A549 treated with GW870086 at 1 μM for 4 hours (cell line): ENCODE results near the gene KCNG3. TPM values are rescaled to one million over a fixed set of nuclear protein-coding genes. Genes with fewer than 3 reads are reported as not detected.

Source experiments
- total RNA-seq: library from RNA; stranded (reverse); fragments of 200-300 nt; extraction: Qiagen RNA extraction; gene quantifications from 5 replicates; pipeline ENCODE4 v1.2.3, GENCODE V29; 2022; ENCODE audit warnings: low read depth

Gene KCNG3, protein sequence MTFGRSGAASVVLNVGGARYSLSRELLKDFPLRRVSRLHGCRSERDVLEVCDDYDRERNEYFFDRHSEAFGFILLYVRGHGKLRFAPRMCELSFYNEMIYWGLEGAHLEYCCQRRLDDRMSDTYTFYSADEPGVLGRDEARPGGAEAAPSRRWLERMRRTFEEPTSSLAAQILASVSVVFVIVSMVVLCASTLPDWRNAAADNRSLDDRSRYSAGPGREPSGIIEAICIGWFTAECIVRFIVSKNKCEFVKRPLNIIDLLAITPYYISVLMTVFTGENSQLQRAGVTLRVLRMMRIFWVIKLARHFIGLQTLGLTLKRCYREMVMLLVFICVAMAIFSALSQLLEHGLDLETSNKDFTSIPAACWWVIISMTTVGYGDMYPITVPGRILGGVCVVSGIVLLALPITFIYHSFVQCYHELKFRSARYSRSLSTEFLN
- total RNA-seq = 0.48 to 1.0 TPM (median 0.71 TPM) in 5 replicates

DNA sequence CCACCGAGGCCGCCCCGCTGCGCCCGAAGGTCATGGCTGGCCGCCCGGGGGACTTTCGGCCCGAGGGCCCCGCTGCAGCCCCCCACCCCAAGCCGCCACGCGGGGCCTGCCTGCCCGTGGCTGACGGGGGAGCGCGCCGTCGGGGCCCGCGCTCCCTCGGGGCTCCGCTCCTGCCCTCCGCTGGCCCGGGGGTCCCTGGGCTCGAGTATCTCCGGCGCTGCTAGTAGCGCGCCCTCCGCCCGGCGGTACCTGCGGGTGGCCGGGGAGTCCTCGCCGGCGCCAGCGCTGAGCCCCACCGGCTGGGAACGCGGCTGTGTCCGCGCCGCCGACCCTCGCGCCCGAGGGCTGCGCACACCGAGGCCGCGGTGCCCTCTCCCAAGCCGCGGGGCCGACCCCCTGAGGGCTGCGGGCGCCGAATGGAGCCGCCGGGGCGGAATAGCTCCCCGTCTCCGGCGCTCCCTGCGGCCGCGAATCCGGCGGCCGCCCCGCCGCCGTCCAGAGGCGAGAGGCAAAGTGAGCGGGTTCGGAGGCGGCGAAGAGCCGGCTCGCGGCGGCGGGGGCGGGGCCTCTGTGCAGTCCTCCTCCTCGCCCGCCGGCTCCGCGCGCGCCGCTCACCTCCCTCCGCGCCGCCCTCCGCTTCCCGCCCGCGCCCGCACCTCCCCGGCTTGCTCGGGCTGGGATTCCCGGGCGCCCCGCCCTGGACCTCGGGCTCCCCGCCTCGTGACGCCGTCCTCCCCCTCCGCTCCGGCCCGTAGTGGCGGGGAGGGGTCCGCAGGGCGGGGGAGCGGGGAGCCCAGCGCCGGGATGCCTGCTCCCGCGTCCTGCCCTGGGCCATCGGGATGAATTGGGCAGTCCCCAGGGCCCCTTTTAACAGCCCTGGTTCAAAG is at the start of gene KCNG3:
KCNG3 (minus strand) TSS at position 515 of the 887 bp plus-strand sequence; CDS start at position 34, 481 bp downstream.

Other genes with a start within 250 kb of the KCNG3 start
- gene COX7A2L, start 132.8 kb downstream of the KCNG3 start, total RNA-seq = 147 to 191 TPM (median 161 TPM) in 5 replicates
- 27.7 to 34.3 TPM (median 31.1 TPM) in 5 replicates for gene MTA3, start 74.7 kb upstream of the KCNG3 start, total RNA-seq